SHP77 treated with DMSO at 0.1 percent for 48 hours (cell line): Measurements from ENCODE around the gene TET2.
A peak's percentile ranks its signal among the peaks of the same experiment; 100 is the strongest.

Source experiments
- DNase-seq: peaks from one replicate; lab custom pipeline; 2025; lab: John Stamatoyannopoulos, UW

TET2 gene

DNA sequence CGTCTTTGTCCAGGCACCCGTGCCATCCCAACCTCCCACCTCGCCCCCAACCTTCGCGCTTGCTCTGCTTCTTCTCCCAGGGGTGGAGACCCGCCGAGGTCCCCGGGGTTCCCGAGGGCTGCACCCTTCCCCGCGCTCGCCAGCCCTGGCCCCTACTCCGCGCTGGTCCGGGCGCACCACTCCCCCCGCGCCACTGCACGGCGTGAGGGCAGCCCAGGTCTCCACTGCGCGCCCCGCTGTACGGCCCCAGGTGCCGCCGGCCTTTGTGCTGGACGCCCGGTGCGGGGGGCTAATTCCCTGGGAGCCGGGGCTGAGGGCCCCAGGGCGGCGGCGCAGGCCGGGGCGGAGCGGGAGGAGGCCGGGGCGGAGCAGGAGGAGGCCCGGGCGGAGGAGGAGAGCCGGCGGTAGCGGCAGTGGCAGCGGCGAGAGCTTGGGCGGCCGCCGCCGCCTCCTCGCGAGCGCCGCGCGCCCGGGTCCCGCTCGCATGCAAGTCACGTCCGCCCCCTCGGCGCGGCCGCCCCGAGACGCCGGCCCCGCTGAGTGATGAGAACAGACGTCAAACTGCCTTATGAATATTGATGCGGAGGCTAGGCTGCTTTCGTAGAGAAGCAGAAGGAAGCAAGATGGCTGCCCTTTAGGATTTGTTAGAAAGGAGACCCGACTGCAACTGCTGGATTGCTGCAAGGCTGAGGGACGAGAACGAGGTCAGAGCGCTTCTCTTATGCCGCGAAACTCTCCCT lies at the start of gene TET2:
Gene TET2, plus strand, starts transcription at position 601 of the 740 bp plus-strand sequence. CDS start 87,067 bp downstream, outside the sequence.
- peak; percentile 16 for DNase-seq

DNA sequence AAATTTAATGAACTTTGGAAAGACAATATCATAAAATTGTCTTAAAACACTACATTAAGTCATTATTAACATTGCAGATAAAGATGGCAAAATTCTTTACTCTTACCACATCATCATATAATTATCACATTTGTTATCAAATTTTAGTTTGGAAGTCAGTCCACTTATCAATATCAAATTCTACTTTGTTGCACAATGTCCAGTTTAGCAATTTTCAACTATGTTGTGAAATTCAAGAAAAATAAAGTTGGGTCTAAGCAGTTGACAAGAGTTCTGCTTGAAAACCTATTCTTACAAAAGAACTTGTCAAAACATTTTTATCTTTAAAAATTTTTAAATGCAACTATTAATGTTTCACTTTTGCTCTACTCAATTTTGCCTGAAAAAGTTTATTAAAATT lies 44.7 kb upstream of the TET2 start:
- no peak for DNase-seq

DNA sequence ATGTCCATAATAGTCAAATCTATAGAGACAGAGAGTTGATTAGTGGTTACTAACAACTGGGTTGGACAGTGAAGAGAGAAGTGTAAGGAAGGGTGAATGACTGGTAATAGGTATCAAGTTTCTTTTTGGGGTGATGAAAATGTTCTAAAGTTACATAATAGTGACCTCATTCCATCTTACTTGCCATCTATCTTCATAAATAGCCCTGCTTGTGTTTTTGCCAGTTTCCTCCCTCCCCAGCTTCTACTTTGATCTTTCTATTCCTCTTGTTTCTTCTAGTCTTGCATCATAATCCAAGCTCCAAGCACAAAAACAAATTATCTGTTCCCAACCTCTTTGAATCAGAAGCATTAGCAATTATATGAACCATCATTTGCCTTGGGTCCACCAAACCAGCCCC lies 40.2 kb upstream of the TET2 start:
- no peak for DNase-seq

DNA sequence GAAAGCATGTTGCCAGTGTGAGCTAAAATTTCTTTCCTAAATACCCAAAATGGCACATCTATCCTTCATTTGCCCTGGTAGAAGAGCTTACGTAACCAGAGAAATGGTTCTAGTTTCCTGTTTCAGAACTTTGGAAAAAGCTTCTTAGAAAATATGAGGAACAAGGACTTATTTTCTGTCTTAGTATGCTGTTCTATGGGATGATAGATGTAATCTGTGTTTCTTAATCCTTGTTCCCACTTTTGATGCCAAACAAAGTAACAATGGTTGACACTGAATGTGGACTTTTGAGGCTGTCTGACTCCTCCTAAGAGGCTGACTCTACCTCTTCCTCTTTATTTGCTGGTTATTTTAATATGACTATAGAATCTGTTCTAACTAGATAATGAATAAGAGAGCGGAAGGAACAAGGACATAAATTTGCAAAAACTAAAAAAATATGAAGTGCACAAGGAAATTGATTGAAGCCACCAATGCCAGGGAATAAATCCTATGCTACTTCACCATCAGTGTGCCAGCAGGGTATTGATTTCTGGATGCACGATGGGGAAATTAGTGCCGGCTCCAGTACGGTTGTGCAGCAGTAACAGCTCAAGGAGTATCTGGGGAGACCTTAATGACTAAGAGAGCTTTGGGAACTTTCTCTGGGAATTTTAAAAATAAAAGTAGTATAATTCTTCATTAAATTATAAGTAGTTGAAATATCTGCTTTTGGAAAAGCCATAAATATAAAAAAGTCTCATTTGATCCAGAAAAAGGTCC lies 39.4 kb upstream of the TET2 start:
- DNase-seq, result no peak

DNA sequence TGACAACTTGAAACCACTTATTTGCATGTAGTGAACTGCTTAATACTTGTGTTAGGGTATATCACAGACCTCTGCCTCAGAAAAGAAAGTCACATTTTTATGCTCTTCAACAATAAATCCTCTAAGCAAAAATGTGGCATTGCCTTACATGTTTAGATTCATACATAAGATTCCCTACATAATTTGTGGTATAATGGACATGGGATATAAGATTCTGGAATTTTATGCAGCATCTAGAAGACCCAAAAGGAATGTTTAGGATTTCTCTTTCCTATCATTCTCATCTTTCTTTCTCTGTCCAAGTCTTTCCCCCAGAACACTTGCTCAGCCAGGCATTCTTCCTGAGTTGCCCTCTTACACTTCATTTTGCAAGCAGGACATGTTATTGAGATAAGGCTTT lies 37.7 kb upstream of the TET2 start:
- DNase-seq, result no peak

DNA sequence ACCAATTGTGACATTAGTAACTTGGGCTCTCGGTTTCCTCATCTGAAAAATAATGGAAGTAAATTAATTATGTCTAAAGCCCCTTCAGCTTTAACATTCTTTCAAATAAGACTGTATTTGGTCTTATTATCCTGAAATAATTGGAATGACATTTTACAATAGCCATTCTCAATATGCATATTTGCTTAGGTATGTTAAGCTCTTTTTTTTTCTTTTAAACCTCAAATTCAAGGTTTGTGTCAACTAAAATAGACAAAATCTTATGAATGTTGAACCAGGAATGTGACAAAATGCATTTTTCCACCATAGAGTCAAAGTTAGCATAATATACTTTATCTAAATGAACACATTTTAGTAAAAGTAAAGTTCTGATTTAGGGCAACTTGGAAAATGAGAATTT lies 34.4 kb upstream of the TET2 start:
- no peak for DNase-seq

DNA sequence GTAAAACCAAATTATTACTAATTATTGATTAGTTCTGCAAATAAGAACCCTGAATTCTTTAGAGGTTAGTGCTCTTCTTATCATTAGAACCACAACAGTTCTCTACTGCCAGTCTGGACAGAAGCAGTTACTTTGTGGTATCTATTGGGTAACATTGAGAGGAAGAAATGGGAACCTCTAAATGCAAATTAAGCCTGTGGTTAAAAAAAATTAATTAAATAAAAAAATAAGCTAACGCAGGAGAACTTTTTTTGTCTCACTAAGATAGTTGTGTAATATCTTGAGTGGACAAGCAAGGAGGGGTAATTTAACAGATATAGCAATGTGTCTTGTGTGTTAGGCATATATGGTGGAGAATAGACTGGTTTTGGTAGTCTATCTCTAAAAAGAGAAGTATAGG lies 32.9 kb upstream of the TET2 start:
- DNase-seq, result no peak

DNA sequence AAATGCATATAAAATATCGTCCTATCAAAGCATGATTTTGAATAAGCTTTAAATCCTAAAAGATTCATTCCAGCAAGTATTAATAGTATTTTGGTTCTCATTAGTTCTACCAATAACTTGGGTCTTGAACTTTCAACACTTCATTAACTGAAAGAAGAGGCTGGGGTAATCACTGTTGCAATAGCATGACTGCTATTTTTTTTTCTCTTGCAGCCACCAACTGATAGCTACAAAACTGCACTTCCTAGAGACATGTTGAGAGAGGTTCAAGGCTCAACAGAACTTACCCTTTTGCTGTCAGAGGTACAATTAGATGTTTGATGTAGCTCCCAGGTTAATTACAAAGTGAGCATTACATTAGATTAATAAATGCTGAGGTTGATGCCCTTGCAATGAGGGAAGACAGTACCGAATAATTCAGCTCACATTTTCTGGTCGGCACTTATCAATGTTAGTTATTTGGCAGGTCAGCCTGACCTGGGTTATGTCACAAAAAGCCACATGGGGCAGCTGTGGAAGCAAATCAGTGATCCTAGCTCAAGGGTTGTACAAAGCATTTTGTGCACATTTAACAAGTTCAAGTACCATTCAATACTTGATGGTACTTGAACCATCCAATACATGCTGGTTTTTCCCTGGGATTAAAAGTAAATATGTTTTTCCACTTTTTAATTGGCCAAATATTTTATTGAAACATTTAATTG lies 29.9 kb upstream of the TET2 start:
- DNase-seq, result no peak

DNA sequence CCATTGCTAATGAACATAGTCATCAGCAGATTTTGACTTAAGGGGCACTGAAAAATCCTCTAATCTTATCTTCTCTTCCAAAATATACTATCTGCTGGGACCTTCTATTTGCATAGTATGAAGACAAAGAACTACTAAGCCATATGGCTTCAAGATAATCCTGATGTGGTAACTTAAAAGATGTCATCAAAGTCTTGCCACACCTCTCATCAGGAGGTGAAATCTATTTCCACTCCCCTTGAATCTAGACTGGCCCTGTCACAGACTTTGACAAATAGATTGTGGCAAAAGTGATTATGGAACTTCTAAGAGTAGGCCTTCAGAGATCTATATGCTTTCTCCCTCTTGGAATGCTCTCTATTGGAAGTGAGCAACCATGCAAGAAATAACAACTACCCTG lies 27.3 kb upstream of the TET2 start:
- DNase-seq, result no peak

DNA sequence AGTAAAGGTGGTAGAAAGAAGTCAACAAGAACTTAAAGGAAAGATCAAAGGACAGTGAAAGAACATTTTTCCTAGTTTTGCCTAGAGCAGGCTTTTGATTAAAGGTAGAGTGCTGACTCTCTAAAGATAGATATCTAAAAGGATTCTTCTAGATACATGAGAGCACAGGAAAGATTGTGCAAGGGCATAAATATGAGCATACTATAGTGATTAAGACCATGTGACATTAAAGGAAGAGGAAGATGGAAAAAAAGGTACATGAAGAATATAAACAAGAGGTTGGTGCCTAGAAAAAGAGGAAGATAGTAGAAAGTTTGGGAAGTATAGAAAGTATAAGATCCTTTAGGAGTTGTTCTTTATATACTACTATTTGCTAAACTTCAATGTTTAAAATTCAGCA lies 26.1 kb upstream of the TET2 start:
- DNase-seq, result no peak

DNA sequence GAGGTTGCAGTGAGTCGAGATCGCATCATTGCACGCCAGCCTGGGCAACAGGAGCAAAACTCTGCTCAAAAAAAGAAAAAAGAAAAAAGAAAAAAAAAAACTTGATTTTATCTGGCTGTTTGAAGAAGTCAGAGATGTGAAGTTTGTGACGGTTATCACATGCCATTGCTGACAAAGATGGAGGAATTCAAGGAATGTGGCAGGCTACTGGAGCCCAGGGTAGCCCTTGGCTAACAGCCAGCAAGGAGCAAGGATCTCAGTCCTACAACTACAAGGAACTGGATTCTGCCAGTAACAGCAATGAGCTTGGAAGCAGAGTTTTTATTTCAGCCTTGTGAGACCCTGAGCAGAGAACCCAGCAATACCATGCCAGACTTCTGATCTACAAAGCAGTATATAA lies 24.3 kb upstream of the TET2 start:
- DNase-seq, result no peak

DNA sequence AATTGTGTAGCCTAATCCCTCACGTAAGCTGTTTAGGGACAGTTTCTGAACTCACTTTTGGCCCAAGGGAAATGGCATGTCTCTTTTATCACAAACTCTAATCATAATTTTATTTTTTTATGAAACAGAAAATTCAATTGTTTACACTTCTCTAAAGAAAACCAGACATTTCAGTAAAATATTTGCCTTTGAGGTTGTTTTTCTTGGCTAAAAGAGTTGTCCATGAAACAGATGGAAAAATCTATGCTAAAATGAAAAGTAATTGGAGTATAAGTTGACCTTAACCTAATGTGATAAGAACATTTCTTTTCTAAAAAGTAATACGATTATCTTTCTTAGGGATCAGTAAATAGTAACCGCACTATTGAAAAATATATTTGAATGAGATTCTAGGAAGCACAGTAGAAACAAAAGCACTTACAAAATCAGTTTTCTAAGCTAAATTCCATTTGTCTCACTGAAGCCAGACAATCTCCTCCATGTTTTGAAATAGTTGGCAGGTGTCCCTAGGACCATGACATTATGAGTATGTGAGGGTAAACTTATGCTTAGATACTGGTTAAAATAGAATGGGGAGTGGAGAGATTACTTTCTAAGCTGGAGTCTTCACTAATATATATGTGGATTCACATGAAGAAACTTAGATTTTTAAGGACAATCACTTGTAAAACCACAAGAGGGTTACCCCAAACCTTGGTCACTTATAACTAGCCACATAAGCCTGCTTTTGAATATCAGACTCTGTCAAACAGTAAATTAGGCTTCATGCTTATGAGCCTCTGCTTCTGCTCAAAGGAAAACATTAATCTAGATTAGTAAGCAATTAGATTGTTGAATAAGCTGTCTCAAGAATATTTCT lies 20.1 kb upstream of the TET2 start:
- DNase-seq, result no peak

DNA sequence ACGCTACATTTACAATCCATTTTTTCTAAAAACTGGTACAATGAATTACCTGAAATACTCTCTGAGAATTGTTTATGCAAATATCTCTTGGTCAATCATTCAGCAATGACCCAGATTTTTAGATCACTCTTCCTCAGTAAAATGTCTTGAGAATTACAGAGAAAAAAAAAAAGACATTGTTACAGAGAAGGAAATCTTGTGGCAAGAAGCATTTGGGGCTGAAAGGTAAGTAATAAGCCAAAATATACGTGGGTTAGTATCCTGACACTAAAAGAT lies 19.6 kb upstream of the TET2 start:
- no peak for DNase-seq

DNA sequence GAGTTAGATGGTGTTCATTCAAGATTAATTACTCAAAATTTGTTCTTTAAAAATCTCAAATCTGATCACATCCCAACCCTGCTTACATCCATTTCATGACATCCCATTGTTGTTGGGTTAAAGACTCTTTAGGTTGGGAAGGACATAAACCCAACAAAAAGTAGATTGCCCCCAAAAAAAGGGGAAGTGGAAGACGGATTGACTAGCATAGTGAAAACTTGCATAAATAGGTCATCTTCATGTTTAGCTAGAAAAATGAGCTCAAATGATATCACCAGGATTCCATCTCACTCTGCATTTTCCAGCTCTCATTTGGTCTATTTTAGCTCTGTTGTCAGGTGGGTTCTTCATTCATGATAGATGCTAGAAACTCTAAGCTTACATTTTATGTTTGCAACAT lies 18.5 kb upstream of the TET2 start:
- DNase-seq, result no peak

DNA sequence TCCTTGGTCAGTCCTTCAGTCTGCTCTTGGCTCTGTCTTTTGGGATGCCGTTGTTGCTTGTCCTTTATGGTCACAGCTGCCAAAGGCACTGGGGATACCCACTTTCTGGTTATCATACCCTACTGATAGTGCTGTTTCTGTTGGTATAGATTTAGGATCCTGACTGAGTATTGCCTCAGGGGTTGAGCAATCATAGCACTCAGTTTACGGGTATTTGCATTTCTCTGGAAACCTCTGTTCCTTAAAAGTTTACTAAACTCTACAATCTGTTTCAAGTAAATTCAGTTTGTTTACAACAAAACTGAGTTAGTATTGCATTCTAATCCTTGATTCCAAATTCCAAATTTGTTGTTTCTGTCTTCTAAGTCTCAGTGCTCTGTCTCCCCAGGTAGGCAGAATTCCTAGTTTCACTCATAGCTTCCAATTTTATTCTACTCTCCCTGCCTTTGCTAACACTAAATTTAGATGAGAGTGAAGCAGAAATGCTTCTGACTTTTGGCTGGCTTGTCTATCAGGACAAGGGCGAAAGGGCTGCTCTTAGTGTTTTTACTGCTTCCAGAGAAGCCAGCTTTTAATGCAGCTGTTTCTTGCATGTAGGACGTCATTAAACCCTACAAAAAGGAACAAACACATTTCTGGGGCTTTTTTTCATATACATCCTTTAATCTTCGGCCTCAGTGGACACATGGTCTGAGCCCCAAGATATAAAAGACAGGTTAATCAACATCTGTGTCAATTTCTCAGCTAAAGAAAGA lies 17.2 kb upstream of the TET2 start:
- no peak for DNase-seq

DNA sequence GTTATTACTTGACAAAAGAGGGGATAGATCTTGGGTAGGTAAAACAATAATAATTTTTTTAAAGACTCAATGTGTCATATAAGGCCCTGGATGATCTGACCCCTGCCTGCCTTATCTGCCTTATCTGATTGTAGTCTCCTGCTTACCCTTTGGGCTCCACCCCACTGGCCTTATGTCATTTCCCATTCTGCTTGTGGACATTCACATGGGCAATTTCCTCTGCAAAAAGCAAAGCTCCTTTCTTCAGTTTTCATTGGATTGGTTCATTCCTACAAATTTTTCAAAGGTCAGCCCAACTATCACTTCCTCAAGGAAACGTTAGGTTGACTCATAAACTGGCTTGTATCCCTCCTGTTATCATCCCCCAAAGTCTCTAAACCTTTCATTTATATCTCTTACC lies 15.7 kb upstream of the TET2 start:
- no peak for DNase-seq

DNA sequence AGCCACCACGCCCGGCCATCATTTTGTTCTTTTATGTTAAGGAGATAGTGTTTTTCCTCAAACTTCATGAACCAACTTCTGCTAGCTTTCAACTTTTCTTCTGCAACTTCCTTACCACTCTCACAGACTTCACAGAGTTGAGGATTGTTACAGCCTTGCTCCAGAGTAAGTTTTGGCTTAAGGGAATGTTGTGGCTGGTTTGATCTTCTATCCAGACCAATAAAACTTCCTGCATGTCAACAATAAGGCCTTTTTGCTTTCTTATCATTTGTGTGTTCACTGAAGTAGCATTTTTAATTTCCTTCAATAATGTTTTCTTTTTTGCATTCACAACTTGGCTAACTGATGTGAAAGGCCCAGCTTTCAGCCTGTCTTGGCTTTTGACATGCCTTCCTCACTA lies 12.7 kb upstream of the TET2 start:
- DNase-seq, result no peak

DNA sequence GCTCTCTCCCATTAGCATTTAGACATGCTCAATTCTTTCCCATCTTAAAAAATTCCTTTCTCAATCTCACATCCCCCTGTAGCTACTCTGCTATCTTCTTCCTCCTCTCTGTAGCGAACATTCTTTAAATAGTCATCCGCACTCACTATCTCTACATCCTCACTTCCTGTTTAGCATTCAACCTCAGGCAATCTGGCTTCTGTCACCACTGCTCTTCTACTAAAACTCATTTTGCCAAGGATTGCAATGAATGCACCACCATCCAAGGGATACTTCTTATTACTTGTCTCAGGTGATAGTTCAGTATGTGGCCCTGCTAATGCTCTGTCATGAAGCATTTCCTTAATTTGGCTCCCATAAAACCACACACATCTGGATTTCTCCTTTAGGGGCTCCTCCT lies 10.9 kb upstream of the TET2 start:
- DNase-seq, result no peak

DNA sequence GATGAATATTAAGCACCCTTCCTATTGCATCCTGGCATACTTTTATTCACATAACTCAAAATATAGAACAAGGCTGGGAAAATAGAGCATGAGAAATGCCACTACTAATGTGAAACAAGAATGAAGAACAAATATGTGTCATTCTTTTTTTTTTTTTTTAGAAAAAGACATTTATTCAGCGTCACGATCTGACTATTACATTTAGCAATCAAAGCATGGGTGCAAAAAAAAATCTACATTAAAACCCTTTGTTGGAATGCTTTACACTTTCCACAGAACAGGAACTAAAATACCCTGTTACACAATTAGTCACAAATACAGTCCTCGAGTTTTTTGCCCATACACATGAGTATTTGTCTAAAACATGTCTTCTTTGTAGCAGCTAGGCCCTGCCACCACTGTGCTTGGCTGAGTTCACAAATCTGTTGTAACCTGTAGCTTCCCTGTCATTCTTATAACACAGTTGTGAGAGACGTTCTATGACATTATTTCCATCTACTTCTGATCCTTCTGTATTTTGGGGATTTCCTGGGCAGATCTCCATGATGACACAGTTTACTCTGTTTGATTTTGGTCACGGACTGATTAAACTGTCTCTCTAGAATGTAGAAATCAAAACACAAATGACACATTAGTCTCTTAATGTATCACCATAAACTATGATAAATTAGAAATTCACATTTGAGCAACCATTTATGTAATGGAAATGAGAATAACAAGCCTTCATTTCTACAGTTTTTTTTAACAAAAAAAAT lies 9.4 kb upstream of the TET2 start:
- DNase-seq, result no peak

DNA sequence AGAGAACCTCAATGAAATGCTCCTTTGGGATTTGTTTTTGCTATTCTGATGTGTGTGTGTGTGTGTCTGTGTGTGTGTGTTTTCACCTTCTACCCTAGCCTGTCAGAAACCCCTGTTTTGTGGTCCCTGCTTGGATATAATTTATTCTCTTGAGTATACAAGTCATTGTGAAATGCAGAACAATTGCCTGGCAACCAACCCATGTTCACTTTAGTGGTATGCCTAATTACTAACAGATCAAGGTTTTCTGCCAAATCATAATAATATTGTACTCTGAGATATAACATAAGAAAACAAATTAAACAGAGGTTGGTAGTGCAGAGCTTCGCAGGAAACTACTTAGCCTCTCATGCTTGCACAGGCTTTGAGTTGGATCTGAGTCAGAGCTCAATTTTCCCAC lies 7.0 kb upstream of the TET2 start:
- DNase-seq, result no peak
